ENCODE data around the gene USP9X. TPM values are rescaled to one million over a fixed set of nuclear protein-coding genes. Genes with fewer than 3 reads are reported as not detected.

USP9X gene
- total RNA-seq, 1 donor from 2014 or later, result 60.0 TPM

DNA sequence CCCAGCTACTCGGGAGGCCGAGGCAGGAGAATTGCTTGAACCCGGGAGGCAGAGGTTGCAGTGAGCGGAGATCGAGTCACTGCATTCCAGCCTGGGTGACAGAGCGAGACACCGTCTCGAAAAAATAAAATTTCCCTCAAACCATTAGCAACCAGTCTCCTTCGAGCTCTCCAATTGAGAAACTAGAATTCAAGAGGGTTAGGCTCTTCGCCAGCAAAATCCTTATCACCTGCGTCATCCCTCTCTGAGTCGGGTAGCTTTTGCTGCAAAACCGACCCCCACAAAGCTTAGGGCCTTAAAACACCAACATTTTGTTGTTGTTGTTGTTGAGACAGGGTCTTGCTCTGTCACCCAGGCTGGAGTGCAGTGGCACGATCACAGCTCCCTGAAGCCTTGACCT is 173.6 kb downstream of the USP9X start:
- no peaks in the 10 kb centered on the region for H3K27me3 Mint-ChIP-seq (ENCODE audit: low read depth)
- H3K36me3 Mint-ChIP-seq (ENCODE audit: low read depth), result no peaks in the 10 kb centered on the region
- H3K27ac Mint-ChIP-seq (ENCODE audit: unreplicated experiment), result no peak overlapping the region
- H3K4me1 Mint-ChIP-seq, result no peaks in the 10 kb centered on the region
- H3K9me3 Mint-ChIP-seq, result peaks cover 5% of the 10 kb centered on the region
- no peak overlapping the region for H3K4me3 Mint-ChIP-seq
- TF ChIP-seq, protein P1, sequence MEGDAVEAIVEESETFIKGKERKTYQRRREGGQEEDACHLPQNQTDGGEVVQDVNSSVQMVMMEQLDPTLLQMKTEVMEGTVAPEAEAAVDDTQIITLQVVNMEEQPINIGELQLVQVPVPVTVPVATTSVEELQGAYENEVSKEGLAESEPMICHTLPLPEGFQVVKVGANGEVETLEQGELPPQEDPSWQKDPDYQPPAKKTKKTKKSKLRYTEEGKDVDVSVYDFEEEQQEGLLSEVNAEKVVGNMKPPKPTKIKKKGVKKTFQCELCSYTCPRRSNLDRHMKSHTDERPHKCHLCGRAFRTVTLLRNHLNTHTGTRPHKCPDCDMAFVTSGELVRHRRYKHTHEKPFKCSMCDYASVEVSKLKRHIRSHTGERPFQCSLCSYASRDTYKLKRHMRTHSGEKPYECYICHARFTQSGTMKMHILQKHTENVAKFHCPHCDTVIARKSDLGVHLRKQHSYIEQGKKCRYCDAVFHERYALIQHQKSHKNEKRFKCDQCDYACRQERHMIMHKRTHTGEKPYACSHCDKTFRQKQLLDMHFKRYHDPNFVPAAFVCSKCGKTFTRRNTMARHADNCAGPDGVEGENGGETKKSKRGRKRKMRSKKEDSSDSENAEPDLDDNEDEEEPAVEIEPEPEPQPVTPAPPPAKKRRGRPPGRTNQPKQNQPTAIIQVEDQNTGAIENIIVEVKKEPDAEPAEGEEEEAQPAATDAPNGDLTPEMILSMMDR (conservative IDR thresholded peaks at IDR 0.05), result no peak
- no peak for DNase-seq (ENCODE audit: low read depth, low spot score)

DNA sequence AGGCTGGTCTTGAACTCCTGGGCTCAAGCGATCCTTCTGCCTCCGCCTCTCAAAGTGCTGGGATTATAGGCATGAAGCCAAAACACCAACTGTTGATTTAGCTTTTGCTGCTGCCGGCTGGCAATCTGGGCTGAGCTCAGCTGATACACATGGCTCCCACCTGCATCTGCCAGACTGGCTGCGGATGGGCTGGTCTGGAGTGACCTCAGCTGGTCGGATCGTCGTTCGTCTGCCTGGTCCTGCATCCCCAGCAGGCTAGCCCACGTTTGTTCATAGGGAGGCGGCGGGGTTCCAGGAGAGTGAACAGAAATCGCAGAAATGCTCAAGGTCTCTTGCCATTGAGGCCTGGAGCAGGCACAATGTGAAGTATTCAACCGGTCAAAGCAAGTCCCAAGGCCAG is 174.3 kb downstream of the USP9X start:
- no peak for DNase-seq (ENCODE audit: low read depth, low spot score)
- Mint-ChIP-seq H3K27ac (ENCODE audit: unreplicated experiment) (no peak overlapping the region), H3K4me1 (no peaks in the 10 kb centered on the region), H3K9me3 (peaks cover 5% of the 10 kb centered on the region), H3K36me3 (ENCODE audit: low read depth) (no peaks in the 10 kb centered on the region), H3K4me3 (no peak overlapping the region), H3K27me3 (ENCODE audit: low read depth) (no peaks in the 10 kb centered on the region)
- TF ChIP-seq, protein P1 (conservative IDR thresholded peaks at IDR 0.05), result no peak

DNA sequence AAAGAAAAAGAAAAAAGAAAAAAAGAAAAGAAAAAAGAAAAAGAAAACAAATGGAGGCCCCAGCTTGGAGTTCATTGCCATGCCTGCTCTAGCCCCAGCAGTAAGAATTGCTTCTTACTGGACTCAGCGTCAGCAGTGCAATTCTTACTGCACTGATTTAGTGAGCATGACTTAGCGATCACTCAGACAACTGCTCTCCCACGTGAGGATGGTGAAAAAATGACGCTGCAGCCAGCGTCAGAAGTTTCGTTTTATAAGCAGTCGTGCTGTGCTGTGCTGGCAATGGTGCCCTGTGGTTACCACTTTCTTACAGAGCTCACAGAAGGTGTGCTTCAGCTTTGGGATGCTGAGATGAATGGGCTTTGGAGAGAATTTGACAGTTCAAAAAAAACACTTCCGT is 180.4 kb downstream of the USP9X start:
- peaks cover 2% of the 10 kb centered on the region for H3K36me3 Mint-ChIP-seq (ENCODE audit: low read depth)
- no peaks in the 10 kb centered on the region for H3K4me1 Mint-ChIP-seq
- no peaks in the 10 kb centered on the region for H3K27me3 Mint-ChIP-seq (ENCODE audit: low read depth)
- peaks cover 2% of the 10 kb centered on the region for H3K9me3 Mint-ChIP-seq
- no peak for DNase-seq (ENCODE audit: low read depth, low spot score)
- H3K4me3 Mint-ChIP-seq, result no peak overlapping the region
- H3K27ac Mint-ChIP-seq (ENCODE audit: unreplicated experiment), result no peak overlapping the region
- TF ChIP-seq, protein P1 (conservative IDR thresholded peaks at IDR 0.05), result no peak

DNA sequence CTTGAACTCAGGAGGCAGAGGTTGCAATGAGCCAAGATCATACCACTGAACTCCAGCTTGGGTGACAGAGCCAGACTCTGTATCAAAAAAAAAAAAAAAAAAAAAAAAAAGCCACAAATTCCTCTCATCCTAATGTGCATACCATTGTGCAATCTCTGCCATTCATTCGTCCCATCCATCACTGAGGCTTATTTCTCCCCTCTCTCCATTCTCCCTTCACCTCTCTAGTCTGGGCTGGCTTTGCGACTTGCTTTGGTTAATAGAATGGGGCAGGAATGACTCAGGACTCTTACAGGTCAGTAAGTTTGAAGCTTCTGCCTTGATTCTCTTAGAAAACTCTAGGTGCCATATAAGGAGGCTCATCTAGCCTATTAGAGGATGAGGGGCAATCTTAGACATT is 188.4 kb downstream of the USP9X start:
- H3K9me3 Mint-ChIP-seq, result peaks cover 3% of the 10 kb centered on the region

DNA sequence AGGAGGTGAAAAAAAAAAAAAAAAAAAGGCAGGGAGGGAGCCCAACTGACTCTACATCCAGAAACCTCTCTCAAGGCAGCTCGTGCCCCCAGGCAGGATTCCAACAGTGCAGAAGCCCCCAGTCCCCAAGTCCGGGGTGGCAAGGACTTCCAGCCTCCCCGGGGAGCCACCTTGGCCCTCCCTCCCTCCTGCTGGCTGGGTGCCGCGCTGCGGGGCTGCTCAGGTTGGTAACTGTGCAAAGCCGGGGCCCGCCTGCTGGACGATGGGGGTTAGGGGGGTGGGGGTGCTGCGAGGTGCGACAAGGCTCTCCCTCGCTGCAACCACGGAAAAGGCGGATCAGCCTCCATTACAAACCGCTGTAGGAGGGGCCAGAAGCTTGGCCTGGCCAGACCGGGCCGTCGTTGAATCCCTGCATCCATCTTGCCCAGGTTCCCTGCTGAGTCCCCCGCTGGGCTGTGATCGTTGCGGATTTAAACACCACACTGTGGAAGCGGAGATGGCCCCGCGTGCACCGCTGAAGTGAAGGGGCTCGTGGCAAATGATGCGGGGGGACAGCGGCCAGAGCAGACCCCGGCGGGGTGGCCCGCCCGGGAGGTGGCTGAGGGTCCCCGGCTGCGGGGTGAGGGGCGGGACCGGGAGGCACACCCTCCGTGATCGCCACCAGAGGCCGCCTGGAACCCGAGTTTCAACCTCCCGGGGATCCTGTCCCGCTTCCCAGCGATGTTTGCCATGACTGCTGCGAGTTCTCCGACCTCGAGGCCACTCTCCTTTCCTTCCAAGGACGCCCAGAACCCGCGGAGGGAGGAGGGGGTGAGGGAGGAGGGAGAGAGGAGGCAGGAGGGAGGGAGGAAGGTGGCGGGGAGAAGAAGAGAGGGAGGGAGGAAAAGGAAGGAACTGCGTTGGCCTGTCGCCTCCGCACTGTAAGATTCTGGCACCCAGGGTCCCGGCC is 190.7 kb downstream of the USP9X start:
- H3K27me3 Mint-ChIP-seq (ENCODE audit: low read depth), result no peaks in the 10 kb centered on the region
- peak overlapping the region; percentile 84 for H3K4me3 Mint-ChIP-seq
- H3K9me3 Mint-ChIP-seq, result peaks cover 3% of the 10 kb centered on the region
- no peaks in the 10 kb centered on the region for H3K36me3 Mint-ChIP-seq (ENCODE audit: low read depth)
- H3K27ac Mint-ChIP-seq (ENCODE audit: unreplicated experiment), result peak overlapping the region; percentile 92
- DNase-seq (ENCODE audit: low read depth, low spot score), result peak; percentile 50
- H3K4me1 Mint-ChIP-seq, result peaks cover 4% of the 10 kb centered on the region
- TF ChIP-seq, protein P1 (conservative IDR thresholded peaks at IDR 0.05), result peak; percentile 56

More for the DNA sequence above, 188.4 kb downstream of the USP9X start:
- H3K4me3 Mint-ChIP-seq, result peak overlapping the region; percentile 12
- no peak overlapping the region for H3K27ac Mint-ChIP-seq (ENCODE audit: unreplicated experiment)
- DNase-seq (ENCODE audit: low read depth, low spot score), result no peak
- no peaks in the 10 kb centered on the region for H3K27me3 Mint-ChIP-seq (ENCODE audit: low read depth)
- H3K4me1 Mint-ChIP-seq, result peaks cover 4% of the 10 kb centered on the region
- TF ChIP-seq, protein P1 (conservative IDR thresholded peaks at IDR 0.05), result no peak
- H3K36me3 Mint-ChIP-seq (ENCODE audit: low read depth), result peaks cover 1% of the 10 kb centered on the region

All from neural crest cell (in vitro differentiated cells).